ENCODE results near the gene ZNF195.
"Not testable (repeated sequence)": the region's sequence is repeated elsewhere in the genome, so short reads cannot be mapped to it uniquely, and the experiment has no call there.

- TF ChIP-seq CTCF (IDR thresholded peaks at IDR 0.05; ENCODE audit: low read depth, low read length); EZH2phosphoT487 (IDR thresholded peaks at IDR 0.05; ENCODE audit: low read depth): not testable (repeated sequence)
Observed at GRCh38 chr11:3395468-3395867, 16.5 kb upstream of the ZNF195 start.
